LNCaP clone FGC (cell line): ENCODE results near the gene PAXIP1.

Experiments
- DNase-seq: peaks from one replicate; pipeline ENCODE4 v3.0.0-alpha.2; 2011; ENCODE audit warnings: low read depth
- H3K4me3 ChIP-seq: 2 replicates; pipeline ENCODE4 v1.5.1; 2011; ENCODE audit warnings: mild to moderate bottlenecking, low read depth, low read length, control low read depth
- TF ChIP-seq, protein P1 (sequence below): IDR thresholded peaks from 2 replicates; pipeline ENCODE4 v1.5.1; 2012; ENCODE audit warnings: mild to moderate bottlenecking; ENCODE audit not compliant: control insufficient read depth, insufficient read depth; ENCODE audit errors: extremely low read depth

PAXIP1 gene

DNA sequence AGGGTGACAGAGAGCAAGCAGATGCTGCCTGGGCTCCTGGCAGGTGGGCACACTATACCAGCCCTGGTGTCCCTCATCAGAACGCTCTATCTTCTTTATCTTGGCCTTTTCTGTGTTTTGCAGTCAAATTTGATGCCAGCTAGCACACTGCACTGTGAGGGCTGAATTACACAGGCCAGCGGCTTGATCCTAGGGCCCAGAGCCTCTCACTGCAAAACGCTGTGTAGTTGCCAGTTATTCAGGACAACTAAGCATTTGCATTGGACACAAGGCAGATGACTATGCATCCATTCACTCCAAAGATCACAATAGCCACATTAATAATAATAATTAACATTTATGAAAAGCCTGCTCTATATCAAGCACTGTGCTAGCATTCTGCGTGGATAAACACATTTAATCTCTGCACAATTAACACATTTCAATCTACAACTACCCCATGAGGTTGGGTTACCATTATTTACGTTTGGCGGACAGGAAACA, 100.3 kb downstream of the PAXIP1 start:
- TF ChIP-seq, protein P1, sequence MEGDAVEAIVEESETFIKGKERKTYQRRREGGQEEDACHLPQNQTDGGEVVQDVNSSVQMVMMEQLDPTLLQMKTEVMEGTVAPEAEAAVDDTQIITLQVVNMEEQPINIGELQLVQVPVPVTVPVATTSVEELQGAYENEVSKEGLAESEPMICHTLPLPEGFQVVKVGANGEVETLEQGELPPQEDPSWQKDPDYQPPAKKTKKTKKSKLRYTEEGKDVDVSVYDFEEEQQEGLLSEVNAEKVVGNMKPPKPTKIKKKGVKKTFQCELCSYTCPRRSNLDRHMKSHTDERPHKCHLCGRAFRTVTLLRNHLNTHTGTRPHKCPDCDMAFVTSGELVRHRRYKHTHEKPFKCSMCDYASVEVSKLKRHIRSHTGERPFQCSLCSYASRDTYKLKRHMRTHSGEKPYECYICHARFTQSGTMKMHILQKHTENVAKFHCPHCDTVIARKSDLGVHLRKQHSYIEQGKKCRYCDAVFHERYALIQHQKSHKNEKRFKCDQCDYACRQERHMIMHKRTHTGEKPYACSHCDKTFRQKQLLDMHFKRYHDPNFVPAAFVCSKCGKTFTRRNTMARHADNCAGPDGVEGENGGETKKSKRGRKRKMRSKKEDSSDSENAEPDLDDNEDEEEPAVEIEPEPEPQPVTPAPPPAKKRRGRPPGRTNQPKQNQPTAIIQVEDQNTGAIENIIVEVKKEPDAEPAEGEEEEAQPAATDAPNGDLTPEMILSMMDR, result no peak
- no peak for DNase-seq
- no peak overlapping the region for H3K4me3 ChIP-seq

DNA sequence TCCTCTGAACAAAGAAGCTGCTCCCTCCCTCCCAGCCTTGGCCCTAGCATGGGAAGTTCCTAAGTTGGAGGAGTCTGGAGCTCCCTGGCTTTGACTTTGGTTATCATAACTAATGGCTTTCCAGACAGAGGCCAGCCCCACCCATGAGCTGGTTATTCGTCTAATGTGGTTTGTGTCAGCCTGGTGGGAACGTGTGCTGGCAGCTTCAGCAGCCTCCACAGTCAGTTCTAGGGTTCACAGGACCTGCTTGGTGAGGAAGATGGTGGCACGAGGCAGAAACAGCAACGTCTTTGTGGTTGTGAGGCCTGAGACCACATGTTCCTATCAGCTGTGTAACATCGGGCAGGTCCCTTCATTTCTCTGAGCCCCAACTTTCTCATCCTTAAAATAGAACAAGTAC, 103.1 kb downstream of the PAXIP1 start:
- DNase-seq, result no peak
- H3K4me3 ChIP-seq, result no peak overlapping the region
- TF ChIP-seq, protein P1, result no peak

DNA sequence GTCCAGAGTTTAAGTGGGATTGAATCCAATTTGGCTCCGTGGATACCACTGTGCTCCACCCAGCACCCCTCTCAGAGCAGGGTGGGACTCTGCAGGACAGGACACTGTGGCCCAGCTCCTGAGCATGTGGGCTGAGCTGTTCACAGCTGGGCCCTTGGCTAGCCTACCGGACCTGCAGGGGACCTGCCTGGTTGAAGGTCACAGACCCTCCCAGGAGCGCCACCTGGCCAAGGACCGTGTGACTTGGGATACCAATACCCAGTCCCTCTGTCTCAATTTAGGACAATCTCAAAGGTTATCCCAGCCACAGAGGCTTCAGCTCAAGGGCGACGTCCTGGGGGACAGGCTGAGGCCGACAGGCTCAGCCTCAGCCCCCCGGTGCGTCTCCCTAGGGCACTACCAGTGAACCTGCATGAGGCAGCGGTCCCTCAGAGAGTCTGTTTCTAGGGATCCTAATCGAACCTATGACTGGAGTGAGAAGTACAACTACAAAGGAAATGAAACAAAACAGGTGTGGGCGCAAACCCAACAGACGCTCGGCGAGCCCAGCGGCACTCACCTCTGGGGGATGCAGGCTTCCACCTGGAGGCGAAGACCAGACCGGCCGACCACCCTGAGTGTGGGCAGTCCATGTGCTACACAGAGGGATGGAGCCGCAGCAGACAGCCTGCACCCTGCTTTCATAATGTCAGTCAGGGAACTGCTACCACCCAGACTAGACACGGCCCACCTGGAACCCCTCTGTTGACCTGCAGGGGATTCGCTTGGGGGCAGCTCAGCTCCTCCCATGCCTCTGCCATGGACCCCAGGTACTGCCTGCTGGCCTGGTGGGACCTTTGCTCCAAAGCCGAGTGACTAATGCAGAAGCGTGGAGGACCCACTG, 103.7 kb downstream of the PAXIP1 start:
- no peak for DNase-seq
- TF ChIP-seq, protein P1, result no peak
- H3K4me3 ChIP-seq, result no peak overlapping the region

DNA sequence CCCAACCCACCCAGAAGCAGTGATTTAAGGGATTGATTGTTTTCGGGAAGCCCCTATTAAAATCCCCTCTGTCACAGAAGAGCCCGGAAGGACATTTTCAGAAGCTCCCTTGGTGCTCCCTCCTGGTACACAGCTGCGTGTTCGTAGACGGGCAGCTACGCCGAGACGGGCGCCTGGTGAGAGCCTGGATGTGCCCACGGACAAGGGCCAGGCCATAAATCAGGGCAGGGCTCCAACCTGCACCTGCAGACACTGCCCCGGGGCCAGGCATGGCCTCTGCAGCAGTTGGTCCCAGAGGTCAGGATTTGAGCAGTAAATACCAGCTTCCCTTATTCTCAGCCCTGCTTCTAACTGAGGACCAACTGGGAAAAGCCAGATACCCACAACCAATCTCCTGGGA, 106.8 kb downstream of the PAXIP1 start:
- H3K4me3 ChIP-seq, result no peak overlapping the region
- TF ChIP-seq, protein P1, result no peak
- no peak for DNase-seq
